CD4-positive, alpha-beta T cell treated with Interleukin-17A for 4 hours (primary cell): ENCODE results near the gene SRCIN1.

Source experiments
- DNase-seq: peaks from one replicate; pipeline ENCODE4 v3.0.0-alpha.2; 2020; ENCODE audit warnings: mixed read lengths

Gene SRCIN1

DNA sequence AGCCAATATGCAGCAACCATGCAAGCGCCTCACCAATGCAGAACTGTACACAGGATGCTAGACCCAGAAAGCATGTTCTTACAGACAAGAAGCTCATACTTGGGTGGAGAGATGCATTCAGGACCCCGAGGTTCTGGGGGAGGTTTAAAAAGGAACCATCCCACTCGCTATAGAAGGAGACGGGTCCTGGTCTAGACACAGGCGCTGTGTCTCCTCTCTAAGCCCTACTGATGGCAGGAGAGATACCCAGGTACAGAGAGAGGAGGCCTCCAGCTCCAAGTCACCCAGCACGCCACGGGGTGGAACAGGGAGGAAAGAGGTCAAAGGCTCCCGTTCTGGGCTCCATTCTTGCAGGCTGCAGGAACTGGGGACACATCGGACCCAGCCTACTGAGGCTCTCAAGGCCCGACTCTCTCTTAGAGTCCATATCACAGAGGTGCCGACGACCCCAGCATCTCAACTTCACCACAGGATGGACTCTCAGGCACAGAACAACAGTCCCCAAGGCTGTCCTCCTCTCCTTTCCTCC lies 28.0 kb downstream of the SRCIN1 start:
- no peak for DNase-seq

GRCh38 chr17:38577244-38577643 lies 28.5 kb downstream of the SRCIN1 start:
- DNase-seq, result no peak

DNA sequence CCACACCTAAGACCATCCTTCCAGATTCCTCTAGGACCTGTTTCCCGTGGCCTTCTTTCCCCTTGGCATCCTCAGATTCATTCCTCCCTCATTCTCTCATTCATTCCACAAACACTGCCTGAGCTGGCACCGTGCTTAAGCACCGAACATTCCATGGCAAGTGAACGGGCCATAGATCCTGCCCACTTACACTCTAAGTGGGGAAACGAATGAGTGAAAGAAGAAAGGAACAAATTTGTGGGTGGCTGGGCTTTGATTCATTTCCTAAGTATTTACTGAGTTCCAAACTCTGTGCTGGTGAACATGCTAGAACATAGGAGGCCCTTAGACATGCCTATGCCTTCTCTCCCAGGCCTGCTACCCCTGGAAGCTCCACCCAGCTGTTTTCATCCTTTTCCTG lies 30.0 kb downstream of the SRCIN1 start:
- no peak for DNase-seq

- DNase-seq, result no peak
Measured at GRCh38 chr17:38574712-38575111, 31.0 kb downstream of the SRCIN1 start.

GRCh38 chr17:38572669-38573365 lies 32.9 kb downstream of the SRCIN1 start:
- peak; percentile 32 for DNase-seq

GRCh38 chr17:38571833-38572668 lies 33.7 kb downstream of the SRCIN1 start:
- DNase-seq, result no peak

DNA sequence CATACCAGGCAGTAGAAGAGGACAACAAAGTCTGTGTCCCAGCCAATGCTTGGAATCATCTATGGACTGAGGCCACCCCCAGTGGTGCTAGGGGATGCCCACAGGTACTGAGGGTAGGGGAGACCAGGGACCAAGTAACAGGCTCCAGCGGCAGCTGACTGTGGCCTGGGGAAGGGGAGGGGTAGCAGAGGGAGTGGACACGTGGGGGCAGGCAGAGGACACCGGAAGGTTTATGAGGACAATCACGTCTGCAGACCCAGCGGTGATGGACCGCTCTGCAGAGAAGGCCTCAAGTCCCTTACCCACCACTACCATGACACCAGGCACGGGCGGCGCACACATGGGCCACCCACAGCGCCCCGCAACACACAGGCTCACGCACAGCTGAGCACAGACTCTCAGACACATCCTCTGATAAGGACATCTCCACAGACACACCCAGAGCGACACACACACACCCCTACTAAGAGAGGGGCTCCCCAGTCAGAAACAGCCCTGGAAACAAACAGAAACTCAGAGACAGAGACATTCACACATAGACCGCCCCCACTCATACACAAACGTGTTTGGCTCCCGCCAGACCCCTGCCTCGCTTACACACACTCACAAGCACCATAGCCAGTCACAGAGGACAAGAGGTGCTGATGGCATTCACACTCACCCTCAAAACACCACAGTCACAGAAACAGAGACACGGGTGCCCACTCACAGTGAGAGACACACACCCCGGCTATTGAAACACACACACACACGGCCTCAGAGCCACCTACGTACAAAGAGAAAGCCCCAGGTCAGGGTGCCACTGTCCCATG lies 35.8 kb downstream of the SRCIN1 start:
- DNase-seq, result no peak

DNA sequence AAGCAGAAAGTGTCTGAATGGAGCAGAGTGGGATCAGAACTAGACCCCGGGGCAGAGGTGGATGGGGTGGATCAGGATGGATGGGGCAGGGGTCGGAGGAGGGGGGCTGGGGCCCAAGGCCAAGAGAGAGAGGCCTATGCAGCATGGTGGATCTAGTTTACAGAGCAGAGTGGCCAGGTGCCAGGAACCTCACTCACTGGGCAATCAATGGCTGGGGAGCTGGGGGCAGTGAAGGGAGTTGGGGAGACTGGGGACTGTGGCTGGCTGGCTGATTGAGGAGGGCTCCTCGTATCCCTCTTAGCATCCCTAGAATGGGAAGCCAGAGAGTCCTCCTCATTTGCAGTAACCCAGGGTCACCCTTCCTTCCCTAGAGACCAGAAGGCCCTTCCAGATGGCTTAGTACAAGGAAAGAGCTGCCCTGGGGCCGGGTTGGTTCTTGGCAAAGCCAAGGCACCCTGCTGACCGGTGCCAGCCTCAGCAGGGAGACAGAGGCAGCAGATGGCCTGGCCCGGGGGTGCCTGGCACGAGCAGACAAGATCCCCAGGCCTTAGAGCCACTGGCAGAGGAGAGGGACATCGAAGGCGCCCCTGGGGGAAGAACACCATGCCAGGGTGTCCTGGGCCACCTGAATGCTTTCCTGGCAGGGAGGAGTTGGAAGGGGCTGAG lies 36.8 kb downstream of the SRCIN1 start:
- DNase-seq, result no peak

DNA sequence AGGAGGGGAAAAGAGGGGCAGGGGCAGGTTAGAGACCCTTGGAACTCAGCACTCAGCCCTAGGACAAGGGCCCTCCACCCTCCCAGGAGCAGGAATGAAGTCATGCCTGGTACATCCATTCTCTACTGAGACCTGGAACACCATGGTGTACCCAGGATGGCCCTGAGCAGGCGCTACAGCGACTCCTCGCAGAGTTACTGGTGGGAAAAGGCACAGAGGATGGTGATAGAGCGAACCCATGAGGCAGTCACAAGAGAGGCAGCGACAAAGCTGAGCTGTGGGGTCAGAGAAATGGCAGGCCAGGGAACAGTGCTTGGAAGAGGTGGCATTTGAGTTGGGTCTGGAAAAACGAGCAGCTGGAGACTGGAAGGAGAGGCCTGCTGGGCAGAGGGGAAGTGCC lies 37.5 kb downstream of the SRCIN1 start:
- DNase-seq, result no peak

GRCh38 chr17:38567350-38567749 lies 38.4 kb downstream of the SRCIN1 start:
- DNase-seq, result no peak

DNA sequence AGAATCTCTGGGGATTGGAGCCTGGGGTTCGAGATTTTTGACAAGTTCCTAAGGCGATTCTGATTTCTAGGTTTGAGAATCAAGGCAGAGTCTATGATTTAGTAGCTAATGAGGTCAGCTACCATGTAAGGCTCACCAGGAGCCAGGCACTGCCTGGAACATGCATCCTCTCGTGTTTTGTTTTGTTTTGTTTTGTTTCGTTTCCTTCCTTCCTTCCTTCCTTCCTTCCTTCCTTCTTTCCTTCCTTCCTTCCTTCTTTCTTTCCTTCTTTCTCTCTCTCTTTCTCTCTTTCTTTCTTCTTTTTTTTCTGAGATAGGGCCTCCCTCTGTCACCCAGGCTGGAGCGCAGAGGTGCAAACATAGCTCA lies 39.1 kb downstream of the SRCIN1 start:
- no peak for DNase-seq

- DNase-seq, result no peak
Measured at GRCh38 chr17:38565853-38566665, 39.7 kb downstream of the SRCIN1 start.

GRCh38 chr17:38564869-38565268 lies 40.9 kb downstream of the SRCIN1 start:
- DNase-seq, result no peak

- DNase-seq, result no peak
Measured at GRCh38 chr17:38564254-38564837, 41.4 kb downstream of the SRCIN1 start.

DNA sequence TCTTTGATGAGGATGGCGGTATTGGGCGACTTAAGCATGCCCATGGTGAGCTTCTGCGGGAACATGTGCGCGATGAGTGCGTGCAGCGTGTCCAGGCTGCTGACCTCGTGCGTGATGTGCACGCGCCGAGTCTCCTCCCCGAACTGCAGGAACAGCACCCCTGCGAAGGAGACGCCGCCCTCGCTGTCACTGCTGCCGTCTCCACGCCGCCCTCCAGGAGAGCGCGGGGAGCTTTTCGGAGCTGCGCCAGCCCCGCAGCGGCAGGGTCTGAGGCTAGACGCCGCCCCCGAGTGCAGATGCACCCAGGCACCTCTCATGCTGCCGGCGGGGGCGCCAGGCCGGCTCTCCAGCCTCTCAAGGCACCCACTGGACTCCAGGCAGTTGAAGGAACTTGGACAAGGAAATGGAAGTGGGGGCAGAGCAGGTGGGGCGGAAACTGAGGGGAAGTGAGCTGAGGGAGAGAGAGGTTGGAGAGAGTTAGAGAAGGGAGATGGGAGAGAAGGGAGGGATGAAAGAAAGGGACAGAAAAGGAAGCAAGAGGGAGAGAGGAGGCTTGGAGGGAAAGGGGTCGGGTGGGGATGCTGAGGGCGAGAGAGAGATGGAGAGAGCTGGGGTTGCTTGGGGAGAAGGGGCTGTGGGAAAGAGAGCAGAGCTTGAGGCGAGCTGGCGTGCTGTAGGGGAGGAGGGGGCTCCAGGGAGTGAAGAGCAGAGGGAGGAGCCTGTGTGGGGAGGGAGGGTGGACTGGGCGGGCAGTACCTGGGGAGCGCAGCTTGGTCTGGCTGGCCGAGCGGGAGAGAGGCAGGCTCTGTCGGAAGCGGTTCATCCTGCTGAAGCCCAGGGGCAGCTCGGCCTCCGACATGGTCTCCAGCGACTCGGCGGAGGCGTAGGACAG lies 42.1 kb downstream of the SRCIN1 start:
- peak; percentile 21 for DNase-seq

- no peak for DNase-seq
Measured at GRCh38 chr17:38562903-38563302, 42.8 kb downstream of the SRCIN1 start.

DNA sequence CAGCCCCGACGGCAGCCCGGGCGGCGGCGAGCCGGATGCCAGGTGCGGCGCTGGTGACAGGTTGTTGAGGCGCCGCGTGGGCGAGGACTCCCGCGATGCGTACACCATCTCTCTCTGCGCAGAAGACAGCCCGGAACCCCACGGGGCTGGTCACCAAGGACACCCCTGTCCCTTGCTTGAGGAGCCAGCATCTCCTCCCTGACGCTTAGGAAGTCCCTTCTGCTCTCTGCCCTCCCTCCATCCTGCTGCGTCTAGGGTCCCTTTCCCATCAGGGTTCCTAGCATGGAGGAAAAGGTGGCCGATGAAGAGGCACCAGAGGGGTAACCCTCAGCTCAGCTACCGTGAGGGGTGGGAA lies 43.6 kb downstream of the SRCIN1 start:
- DNase-seq, result no peak

- DNase-seq, result no peak
Measured at GRCh38 chr17:38561416-38562214, 44.1 kb downstream of the SRCIN1 start.

DNA sequence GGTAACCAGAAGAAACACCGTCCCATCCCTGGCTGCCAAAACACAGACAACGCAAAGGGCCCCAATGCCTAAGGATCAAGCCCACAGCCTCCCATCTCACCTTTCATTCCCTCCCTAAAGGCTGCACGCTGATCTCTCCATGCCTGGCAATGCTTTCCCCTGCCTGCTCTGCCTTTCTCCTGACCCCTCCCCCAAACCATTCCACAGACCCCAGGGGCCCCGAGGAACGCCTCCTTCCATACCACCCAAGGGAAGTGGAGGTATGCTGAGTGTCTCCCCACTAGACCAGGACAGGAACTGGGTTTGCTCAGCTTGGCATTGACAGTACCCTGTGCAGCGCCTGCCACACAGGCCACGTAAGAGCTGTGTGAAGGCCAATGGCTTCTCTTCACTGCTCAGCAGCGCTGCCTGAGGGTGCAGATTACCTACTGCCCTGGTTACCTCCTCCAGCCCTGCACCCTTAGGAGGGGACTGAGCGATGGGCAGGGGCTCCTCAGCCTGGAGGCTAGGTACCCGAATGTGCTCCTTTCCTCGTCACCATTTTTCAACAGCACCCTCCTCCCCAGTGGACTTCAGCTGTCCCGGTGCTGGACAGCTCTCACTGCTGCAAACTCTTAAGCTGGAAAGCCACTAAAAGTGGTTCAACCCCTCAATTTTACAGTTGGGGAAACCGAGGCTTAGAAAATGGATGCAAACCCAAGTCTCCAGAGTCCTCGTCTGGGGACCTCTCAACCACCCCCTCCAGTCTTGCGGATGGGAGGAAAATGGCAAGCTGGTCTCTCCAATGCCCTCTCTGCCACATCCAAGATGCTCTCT lies 45.0 kb downstream of the SRCIN1 start:
- DNase-seq, result no peak
